DMS53 (cell line): Measurements from ENCODE around the gene NME3.

Source experiments
- DNase-seq: peaks from one replicate; lab custom pipeline; 2025; lab: John Stamatoyannopoulos, UW

Gene NME3

GRCh38 chr16:1793578-1794220 lies 22.4 kb upstream of the NME3 start, which contains the start of gene IGFALS:
Gene IGFALS (minus strand): TSS chr16:1793705. CDS start chr16:1793652, 53 bp downstream.
- peak; percentile 60 for DNase-seq

GRCh38 chr16:1792836-1793577 lies 21.7 kb upstream of the NME3 start:
- DNase-seq, result no peak

GRCh38 chr16:1791943-1792812 lies 20.8 kb upstream of the NME3 start:
- DNase-seq, result no peak

- no peak for DNase-seq
Measured at GRCh38 chr16:1791256-1791942, 20.1 kb upstream of the NME3 start.

GRCh38 chr16:1790611-1791255 lies 19.4 kb upstream of the NME3 start:
- no peak for DNase-seq

GRCh38 chr16:1790261-1790610 lies 18.9 kb upstream of the NME3 start:
- DNase-seq, result no peak

- DNase-seq, result no peak
Measured at GRCh38 chr16:1789643-1790045, 18.3 kb upstream of the NME3 start.

- no peak for DNase-seq
Measured at GRCh38 chr16:1788708-1789100, 17.4 kb upstream of the NME3 start.

- no peak for DNase-seq
Measured at GRCh38 chr16:1788095-1788707, 16.9 kb upstream of the NME3 start.

GRCh38 chr16:1787322-1788094 lies 16.2 kb upstream of the NME3 start:
- DNase-seq, result no peak

GRCh38 chr16:1787056-1787321 lies 15.6 kb upstream of the NME3 start:
- DNase-seq, result no peak

- no peak for DNase-seq
Measured at GRCh38 chr16:1786242-1787055, 15.1 kb upstream of the NME3 start.

GRCh38 chr16:1785846-1786170 lies 14.5 kb upstream of the NME3 start:
- no peak for DNase-seq

- no peak for DNase-seq
Measured at GRCh38 chr16:1784977-1785845, 13.9 kb upstream of the NME3 start.

- peak; percentile 99 for DNase-seq
Measured at GRCh38 chr16:1782408-1783264, 11.3 kb upstream of the NME3 start, which contains the start of the genes NUBP2 and SPSB3. Gene NUBP2 (plus strand): TSS chr16:1782960. CDS start chr16:1783021, 61 bp downstream. Gene SPSB3 (minus strand): TSS chr16:1782571. CDS start chr16:1781483, 1,088 bp downstream.

GRCh38 chr16:1781758-1782407 lies 10.5 kb upstream of the NME3 start:
- DNase-seq, result peak; percentile 67

- DNase-seq, result no peak
Measured at GRCh38 chr16:1781254-1781653, 9.9 kb upstream of the NME3 start.
